Fibroblast of skin of scalp (primary cell): Measurements from ENCODE around the gene CSDE1.
A peak's percentile ranks its signal among the peaks of the same experiment; 100 is the strongest.

Experiments
- DNase-seq: peaks from one replicate; pipeline ENCODE4 v3.0.0-alpha.2; 2013

CSDE1 gene

DNA sequence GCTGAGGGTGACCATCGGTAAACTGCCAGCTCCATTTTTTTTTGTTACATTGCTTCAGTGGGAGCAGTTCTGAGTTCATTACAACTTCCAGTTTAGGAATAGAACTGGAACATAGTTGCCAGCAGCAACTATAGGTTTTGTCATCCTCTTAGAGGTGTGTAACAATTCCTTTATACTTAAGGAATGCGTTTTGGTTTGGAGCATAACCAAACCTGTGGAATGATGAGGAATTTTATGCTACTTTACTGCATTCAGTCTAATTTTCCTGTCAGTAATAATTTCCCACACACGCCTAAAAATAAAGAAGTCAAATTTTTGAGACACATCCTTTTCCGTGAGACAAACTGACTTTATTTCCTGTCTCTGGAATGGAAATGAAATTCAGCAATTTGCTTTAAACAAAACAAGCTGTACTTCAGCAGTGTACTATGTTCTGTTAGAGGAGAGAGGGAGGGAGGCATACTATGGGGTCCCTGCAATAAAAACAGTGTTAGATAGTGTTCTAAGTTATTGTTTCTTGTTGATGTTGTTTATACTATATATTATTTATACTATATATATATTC, 57.7 kb downstream of the CSDE1 start:
- DNase-seq = peak; percentile 17

DNA sequence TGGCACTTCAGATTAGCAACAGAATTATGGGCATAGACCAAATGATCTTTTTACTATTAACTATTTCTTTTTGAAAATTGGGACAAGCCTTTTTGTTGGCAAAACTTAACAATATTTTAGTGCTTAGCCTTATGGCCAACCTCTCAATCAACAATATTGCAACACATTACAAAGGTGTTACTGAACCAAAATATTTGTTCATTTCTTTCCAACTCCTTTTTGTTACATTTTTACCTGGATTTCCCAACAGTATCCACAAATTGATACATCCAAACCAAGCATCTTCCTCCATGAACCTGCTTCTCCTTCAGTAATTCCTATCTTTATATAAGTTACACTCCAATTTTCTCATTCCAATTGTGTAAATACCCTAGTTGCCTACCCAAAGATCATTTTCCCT, 61.0 kb downstream of the CSDE1 start:
- DNase-seq = no peak

DNA sequence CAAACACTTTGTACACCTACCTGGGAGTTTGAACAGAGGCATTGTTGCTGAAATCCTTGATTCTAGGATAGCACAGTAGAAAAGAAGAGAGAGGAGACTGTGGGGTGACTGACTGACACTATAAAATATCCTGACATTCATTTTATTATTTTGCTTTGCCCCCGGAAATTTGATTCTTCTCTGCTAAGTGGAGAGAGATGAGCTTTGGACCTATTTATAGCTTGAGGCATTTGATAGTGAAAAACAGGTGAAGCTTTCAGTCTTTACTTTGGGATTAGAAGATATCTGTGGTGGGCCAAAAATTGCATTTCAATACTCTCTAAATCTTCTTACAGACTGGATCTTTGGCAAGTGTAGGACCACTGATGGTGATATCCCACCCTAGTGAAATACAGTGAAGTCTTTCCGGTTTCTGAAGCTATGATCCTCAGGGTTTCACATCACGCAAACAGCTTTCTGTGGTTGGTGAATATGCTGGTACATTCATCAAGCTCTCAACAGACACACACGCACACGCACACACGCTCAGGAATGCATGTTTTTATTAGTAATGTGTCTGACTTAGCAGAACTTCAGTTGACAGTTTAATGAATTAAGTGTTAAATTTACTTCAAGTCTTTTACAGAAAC, 62.2 kb downstream of the CSDE1 start, which contains the start of gene AMPD1:
Gene AMPD1, minus strand, starts transcription at position 117 of the 629 bp plus-strand sequence. Its CDS starts 75 bp downstream, at position 42.
- DNase-seq = peak; percentile 63

- DNase-seq = no peak
Observed at GRCh38 chr1:114694540-114695310, 63.1 kb downstream of the CSDE1 start.

DNA sequence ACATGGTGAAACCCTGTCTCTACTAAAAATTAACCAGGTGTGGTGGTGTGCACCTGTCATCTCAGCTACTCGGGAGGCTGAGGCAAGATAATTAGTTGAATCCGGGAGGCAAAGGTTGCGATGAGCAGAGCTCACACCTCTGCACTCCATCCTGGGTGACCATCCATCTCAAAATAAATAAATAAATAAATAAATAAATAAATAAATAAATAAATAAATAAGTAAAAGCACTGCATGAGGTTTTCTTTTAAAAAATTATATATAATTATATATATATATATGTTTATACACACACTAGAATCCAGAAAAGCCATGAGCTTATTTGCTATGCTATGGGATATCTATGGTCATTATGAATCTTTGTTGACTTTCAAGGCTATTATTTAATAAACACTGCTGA, 64.8 kb downstream of the CSDE1 start:
- DNase-seq = no peak

DNA sequence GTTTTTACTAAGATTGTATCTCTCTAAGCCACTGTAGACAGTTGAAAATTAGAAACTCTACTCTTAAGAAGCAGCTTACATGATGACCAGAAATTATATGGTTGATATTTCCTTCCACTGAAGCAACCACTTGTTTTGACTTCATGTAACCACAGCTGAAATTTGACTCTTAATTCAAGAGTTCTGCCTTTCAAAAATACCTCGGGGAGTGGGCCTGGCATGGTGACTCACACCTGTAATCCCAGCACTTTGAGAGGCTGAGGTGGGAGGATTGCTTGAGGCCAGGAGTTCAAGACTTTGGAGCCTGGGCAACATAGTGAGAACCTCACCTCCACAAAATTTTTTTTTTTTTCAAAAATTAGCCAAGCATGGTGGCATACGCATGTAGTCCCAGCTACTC, 66.7 kb downstream of the CSDE1 start:
- DNase-seq = no peak

GRCh38 chr1:114690148-114690547, 67.6 kb downstream of the CSDE1 start:
- DNase-seq = no peak

DNA sequence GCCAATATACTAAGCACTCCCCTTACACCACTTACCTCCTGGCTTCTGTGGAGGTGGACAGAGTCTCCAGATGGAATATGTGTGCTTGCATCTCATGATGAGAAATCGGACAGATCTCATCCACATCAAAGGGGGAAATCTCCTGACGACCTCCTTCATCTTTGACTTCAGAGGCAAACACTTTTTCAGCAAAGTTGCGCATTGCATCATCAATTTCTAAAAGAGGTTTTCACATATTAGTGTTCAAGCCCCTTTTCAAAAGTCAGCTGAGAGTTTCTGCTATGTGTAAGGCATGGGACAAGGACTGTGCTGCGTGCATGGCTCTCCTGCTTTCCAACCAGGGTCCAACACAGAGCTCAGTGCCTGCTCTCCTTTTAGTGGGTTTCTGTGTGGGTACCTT, 69.3 kb downstream of the CSDE1 start:
- DNase-seq = no peak

GRCh38 chr1:114685851-114686250, 71.9 kb downstream of the CSDE1 start:
- no peak for DNase-seq

GRCh38 chr1:114677691-114678090, 80.1 kb downstream of the CSDE1 start:
- no peak for DNase-seq

- no peak for DNase-seq
Observed at GRCh38 chr1:114676115-114676514, 81.7 kb downstream of the CSDE1 start.

GRCh38 chr1:114671939-114672275, 85.9 kb downstream of the CSDE1 start:
- no peak for DNase-seq

- peak; percentile 18 for DNase-seq
Observed at GRCh38 chr1:114671011-114671938, 86.5 kb downstream of the CSDE1 start.

- peak; percentile 87 for DNase-seq
Observed at GRCh38 chr1:114670083-114671010, 87.4 kb downstream of the CSDE1 start.

GRCh38 chr1:114669562-114670082, 88.2 kb downstream of the CSDE1 start, which contains the start of gene DENND2C:
TSS of gene DENND2C (minus strand) at chr1:114670049. CDS start at chr1:114625984, 44,065 bp downstream.
- DNase-seq = no peak

GRCh38 chr1:114668784-114669561, 88.8 kb downstream of the CSDE1 start:
- DNase-seq = no peak

- no peak for DNase-seq
Observed at GRCh38 chr1:114668373-114668772, 89.4 kb downstream of the CSDE1 start.

DNA sequence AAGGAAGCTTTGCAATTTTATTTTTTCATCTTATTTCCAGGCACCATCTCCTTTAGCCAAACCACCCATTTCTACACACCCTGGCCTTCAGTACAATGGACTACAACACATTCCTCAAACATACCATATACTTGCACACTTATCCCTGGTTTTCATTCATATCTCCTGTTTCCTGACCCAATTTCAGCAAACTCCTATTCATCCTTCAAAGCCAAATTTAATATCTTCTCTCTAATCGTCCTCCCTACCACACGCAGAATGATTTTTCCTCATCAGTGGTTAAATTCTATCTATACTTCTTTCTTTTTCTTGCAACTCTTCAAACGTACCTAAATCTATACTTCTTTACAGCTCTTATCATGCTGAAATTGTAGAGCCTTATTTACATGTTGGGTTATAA, 90.8 kb downstream of the CSDE1 start:
- no peak for DNase-seq
